ENCODE results near the gene GRK4.
"Not testable (repeated sequence)": the region's sequence is repeated elsewhere in the genome, so short reads cannot be mapped to it uniquely, and the experiment has no call there.

The GRK4 gene

GRCh38 chr4:3039706-3040366 is 76.5 kb downstream of the GRK4 start:
- DNase-seq (ENCODE audit: low spot score): no peak

GRCh38 chr4:3040452-3041191 is 77.3 kb downstream of the GRK4 start:
- no peak for DNase-seq (ENCODE audit: low spot score)

GRCh38 chr4:3041192-3042142 is 78.1 kb downstream of the GRK4 start:
- DNase-seq (ENCODE audit: low spot score): peak; percentile 38

GRCh38 chr4:3042226-3042625 is 78.9 kb downstream of the GRK4 start:
- no peak for DNase-seq (ENCODE audit: low spot score)

GRCh38 chr4:3043282-3044020 is 80.1 kb downstream of the GRK4 start:
- DNase-seq (ENCODE audit: low spot score): no peak

- DNase-seq (ENCODE audit: low spot score): peak; percentile 64
Measured at GRCh38 chr4:3044870-3045819, 81.8 kb downstream of the GRK4 start.

- DNase-seq (ENCODE audit: low spot score): no peak
Measured at GRCh38 chr4:3046162-3046561, 82.8 kb downstream of the GRK4 start.

- DNase-seq (ENCODE audit: low spot score): no peak
Measured at GRCh38 chr4:3046623-3047022, 83.3 kb downstream of the GRK4 start.

- peak; percentile 53 for DNase-seq (ENCODE audit: low spot score)
Measured at GRCh38 chr4:3047464-3048286, 84.3 kb downstream of the GRK4 start.

GRCh38 chr4:3051141-3051897 is 87.9 kb downstream of the GRK4 start:
- not testable (repeated sequence) for DNase-seq (ENCODE audit: low spot score)

GRCh38 chr4:3054169-3054759 is 90.9 kb downstream of the GRK4 start:
- no peak for DNase-seq (ENCODE audit: low spot score)

GRCh38 chr4:3059943-3060342 is 96.6 kb downstream of the GRK4 start:
- no peak for DNase-seq (ENCODE audit: low spot score)

GRCh38 chr4:3060946-3061345 is 97.6 kb downstream of the GRK4 start:
- no peak for DNase-seq (ENCODE audit: low spot score)

GRCh38 chr4:3062471-3062870 is 99.1 kb downstream of the GRK4 start:
- DNase-seq (ENCODE audit: low spot score): no peak

- no peak for DNase-seq (ENCODE audit: low spot score)
Measured at GRCh38 chr4:3065551-3065950, 102.2 kb downstream of the GRK4 start.

GRCh38 chr4:3066836-3067400 is 103.5 kb downstream of the GRK4 start:
- no peak for DNase-seq (ENCODE audit: low spot score)

- no peak for DNase-seq (ENCODE audit: low spot score)
Measured at GRCh38 chr4:3067473-3068001, 104.2 kb downstream of the GRK4 start.

- DNase-seq (ENCODE audit: low spot score): no peak
Measured at GRCh38 chr4:3069661-3070199, 106.4 kb downstream of the GRK4 start.
